IPS DF 6.9 (cell line): ENCODE measurements around the gene DCDC2C.

Experiments used
- DNase-seq: peaks from one replicate; pipeline ENCODE4 v3.0.0-alpha.2; 2013; ENCODE audit warnings: low read depth, low spot score
- H3K27ac ChIP-seq: one replicate; pipeline ENCODE4 v1.5.1; 2013; ENCODE audit warnings: low read length, control low read depth
- H3K27me3 ChIP-seq: 2 replicates; pipeline ENCODE4 v1.6.1; 2013; ENCODE audit warnings: mild to moderate bottlenecking, low read length; ENCODE audit not compliant: control insufficient read depth, insufficient read depth
- H3K36me3 ChIP-seq: 2 replicates; pipeline ENCODE4 v1.6.1; 2013; ENCODE audit warnings: low read length; ENCODE audit not compliant: control insufficient read depth, insufficient read depth
- H3K4me1 ChIP-seq: 2 replicates; pipeline ENCODE4 v1.6.1; 2013; ENCODE audit warnings: low read length; ENCODE audit not compliant: control insufficient read depth, insufficient read depth
- H3K4me3 ChIP-seq: 2 replicates; pipeline ENCODE4 v1.5.1; 2013; ENCODE audit warnings: mild to moderate bottlenecking, low read length
- H3K9me3 ChIP-seq: 2 replicates; pipeline ENCODE4 v1.6.1; 2013; ENCODE audit warnings: low read length, inconsistent platforms; ENCODE audit not compliant: control insufficient read depth, insufficient read depth
- WGBS: extraction: QIAGEN DNeasy Blood & Tissue Kit; methylation state at CpG from one replicate; pipeline ENCODE4 v1.1.7; 2013; ENCODE audit warnings: mixed read lengths, missing lambda C conversion rate; ENCODE audit not compliant: insufficient read length, insufficient coverage; 5-methylcytosine and 5-hydroxymethylcytosine counted together

Gene DCDC2C

DNA sequence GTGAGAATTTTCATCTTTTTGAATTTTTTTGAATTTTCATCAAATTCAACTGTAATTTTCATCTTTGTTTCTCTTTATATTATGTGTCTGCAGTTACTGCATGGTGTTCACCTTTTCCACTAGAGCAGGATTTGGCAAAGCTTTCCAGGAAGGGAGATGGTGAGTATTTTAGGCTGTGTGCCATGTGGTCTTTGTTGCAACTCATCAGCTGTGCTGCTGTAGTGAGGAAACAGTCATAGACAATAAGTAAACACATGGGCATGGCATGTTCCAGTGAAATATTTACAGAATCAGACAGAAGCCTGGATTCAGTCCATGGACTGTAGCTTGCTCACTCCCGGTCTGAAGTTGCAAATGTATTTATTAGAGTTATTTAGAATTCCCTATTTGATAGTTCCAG, 120.4 kb downstream of the DCDC2C start:
- WGBS, result no CpG with 5 or more reads among the region's 1 CpG

DNA sequence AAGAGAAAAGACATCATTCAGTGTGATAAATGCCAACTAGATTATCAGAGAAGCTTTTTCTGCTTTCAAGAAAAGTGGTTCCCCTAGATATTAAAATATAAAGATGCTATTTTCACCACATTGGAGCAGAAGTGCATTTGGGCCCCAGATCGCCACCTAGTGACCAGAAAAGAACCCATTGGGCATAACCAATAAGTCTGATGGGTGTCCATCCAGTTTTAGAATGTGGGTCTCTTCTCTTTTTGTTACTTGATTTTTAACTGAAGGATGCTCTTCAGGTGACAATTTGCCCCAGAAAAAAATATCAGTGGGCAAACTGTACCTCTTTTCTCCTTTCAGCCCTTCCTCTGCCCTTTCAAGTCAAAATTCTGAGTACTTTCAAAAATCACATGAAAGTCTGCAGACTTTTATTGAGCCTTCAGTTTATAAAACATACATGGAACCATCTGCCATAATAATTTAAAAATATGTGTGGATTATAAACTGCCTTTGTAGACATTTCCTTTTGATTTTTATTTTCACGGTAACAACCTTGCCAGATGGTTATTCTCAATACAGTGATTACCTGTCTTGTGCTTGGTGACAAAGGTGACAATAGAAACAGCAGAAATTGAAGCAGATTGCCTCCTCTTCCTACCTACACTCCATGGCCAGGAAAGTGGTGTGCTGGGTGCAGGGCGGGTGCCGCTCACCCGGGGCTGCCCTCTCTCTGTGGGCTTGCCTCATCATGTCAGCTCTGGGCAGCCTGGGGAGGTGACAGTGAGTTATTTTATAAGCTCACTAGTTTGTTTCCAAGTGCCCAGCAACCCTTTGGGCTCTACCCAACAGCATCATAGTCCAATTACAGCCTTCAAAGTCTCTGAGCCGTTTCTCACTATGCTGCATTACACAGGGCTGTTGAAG, 124.5 kb downstream of the DCDC2C start:
- Histone ChIP-seq H3K27ac (no peak overlapping the region), H3K4me3 (no peak overlapping the region), H3K36me3 (no peaks in the 10 kb centered on the region), H3K9me3 (no peaks in the 10 kb centered on the region), H3K27me3 (no peaks in the 10 kb centered on the region), H3K4me1 (no peaks in the 10 kb centered on the region)
- DNase-seq, result no peak
- WGBS, result no CpG with 5 or more reads among the region's 6 CpGs

More for the DNA sequence above, 120.4 kb downstream of the DCDC2C start:
- H3K27me3 ChIP-seq, result no peaks in the 10 kb centered on the region
- no peak for DNase-seq
- no peak overlapping the region for H3K27ac ChIP-seq
- H3K4me3 ChIP-seq, result no peak overlapping the region
- no peaks in the 10 kb centered on the region for H3K36me3 ChIP-seq
- no peaks in the 10 kb centered on the region for H3K9me3 ChIP-seq
- H3K4me1 ChIP-seq, result no peaks in the 10 kb centered on the region

DNA sequence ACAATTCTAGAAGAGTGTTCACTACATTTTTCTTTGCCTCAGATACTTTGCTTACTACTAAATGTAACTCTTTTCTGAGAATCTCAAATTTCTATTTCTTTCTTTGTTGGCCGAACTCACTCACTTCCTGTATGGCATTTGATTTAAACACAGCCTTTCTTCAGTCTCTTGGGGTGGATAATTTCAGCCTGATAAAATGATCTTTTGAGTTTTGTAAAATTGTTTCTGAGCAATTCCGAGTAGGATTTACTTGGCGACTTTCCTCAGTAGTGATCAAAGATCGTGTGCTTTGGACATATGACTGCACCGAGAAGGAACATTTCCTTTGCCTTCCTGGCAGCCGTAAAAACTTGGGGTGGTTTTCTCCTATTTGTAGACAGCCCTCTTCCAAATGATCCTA, 127.4 kb downstream of the DCDC2C start:
- Histone ChIP-seq H3K9me3 (no peaks in the 10 kb centered on the region), H3K36me3 (no peaks in the 10 kb centered on the region), H3K27ac (no peak overlapping the region), H3K4me1 (no peaks in the 10 kb centered on the region), H3K27me3 (no peaks in the 10 kb centered on the region), H3K4me3 (no peak overlapping the region)
- WGBS, result no CpG with 5 or more reads among the region's 6 CpGs
- no peak for DNase-seq

DNA sequence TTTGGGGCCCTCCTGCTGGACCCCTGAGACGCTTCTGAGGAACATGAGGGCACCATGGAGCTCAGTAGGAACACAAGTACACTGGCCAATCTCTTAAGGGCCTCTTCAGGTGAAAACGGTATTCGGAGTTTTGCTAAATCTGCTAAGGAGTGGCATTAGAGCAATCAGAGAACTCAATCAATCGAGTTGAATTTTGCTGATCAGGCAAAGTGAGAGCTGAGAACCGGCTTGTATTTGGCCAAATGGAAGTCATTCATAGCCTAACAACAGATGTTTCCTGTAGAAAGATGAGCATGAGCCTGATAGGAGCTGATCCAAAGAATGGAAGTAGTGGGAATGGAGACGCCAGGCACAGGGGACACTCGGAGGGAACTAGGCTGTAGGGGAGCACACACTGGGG, 133.7 kb downstream of the DCDC2C start:
- Histone ChIP-seq H3K36me3 (no peaks in the 10 kb centered on the region), H3K27ac (no peak overlapping the region), H3K9me3 (no peaks in the 10 kb centered on the region), H3K27me3 (no peaks in the 10 kb centered on the region), H3K4me1 (no peaks in the 10 kb centered on the region), H3K4me3 (no peak overlapping the region)
- WGBS, result no CpG with 5 or more reads among the region's 7 CpGs
- DNase-seq, result no peak

DNA sequence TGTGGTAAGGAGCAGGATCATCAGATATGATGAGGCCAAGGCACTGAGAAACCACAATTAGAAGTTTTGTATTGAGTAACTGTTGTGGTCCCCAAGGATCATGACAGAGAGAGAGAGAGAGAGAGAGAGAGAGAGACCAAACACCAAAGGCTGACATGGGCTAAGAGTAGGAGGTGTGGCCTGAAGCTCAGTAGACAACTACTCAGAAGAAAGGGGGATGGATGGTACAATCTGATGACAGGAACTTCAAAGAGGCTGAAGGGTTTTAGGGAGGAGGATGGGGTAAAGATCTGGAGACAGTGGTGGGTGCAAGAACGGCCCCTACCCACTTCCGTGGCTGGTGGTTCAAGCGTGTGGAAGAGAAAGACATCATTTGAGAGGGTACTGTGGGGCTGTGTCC, 135.0 kb downstream of the DCDC2C start:
- no peaks in the 10 kb centered on the region for H3K4me1 ChIP-seq
- no peak for DNase-seq
- WGBS, result no CpG with 5 or more reads among the region's 3 CpGs
- H3K4me3 ChIP-seq, result no peak overlapping the region
- no peak overlapping the region for H3K27ac ChIP-seq
- no peaks in the 10 kb centered on the region for H3K9me3 ChIP-seq
- no peaks in the 10 kb centered on the region for H3K27me3 ChIP-seq
- H3K36me3 ChIP-seq, result no peaks in the 10 kb centered on the region

DNA sequence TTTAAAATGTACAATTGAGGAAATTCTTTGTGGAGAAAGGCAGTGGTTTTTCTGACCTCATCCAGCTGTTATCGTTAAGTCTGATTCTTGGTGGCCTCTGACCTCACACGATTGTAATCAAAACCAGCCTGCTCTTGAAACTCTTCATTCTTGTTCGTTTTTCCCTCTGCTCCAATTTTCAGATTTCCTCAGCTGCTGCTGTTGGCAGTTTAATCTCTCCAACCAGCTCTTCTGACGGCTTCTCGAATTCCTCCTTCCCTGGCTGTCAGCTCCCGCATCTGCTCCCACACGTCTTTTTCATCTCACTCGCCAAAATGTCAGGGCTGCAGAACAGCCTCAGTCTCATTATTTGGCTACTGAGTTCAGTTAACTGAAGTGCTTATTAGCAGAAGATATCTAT, 136.1 kb downstream of the DCDC2C start:
- Histone ChIP-seq H3K27me3 (no peaks in the 10 kb centered on the region), H3K27ac (no peak overlapping the region), H3K9me3 (no peaks in the 10 kb centered on the region), H3K4me3 (no peak overlapping the region), H3K36me3 (no peaks in the 10 kb centered on the region), H3K4me1 (no peaks in the 10 kb centered on the region)
- no CpG with 5 or more reads among the region's 8 CpGs for WGBS
- no peak for DNase-seq

DNA sequence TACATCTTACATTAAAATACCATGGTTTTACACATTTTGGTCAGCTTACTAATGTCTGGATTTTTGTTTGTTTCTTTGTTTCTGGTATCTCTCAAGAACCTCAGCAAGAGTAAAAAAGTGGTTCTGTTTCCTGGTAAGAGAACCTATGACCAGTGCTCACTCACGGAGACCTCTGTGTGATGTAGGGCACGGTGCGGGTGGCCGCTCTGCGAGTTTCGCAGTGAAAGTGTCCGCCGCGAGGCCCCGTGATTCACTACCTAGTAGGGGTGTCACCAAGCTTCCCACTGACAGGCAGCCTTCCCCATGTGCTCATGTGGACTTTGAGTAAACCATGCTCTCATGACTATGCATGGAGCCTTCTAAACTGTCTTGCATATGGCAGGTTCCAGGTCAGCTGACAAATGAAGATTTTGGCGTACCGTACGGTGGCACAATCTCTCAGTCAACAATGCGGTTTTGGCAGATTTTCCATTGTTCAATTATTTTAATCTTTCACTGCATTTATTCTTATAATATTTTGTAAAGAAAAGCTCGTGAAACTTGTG, 137.3 kb downstream of the DCDC2C start:
- no CpG with 5 or more reads among the region's 15 CpGs for WGBS
- Histone ChIP-seq H3K36me3 (no peaks in the 10 kb centered on the region), H3K9me3 (no peaks in the 10 kb centered on the region), H3K27ac (no peak overlapping the region), H3K4me1 (no peaks in the 10 kb centered on the region), H3K4me3 (no peak overlapping the region), H3K27me3 (no peaks in the 10 kb centered on the region)
- no peak for DNase-seq

DNA sequence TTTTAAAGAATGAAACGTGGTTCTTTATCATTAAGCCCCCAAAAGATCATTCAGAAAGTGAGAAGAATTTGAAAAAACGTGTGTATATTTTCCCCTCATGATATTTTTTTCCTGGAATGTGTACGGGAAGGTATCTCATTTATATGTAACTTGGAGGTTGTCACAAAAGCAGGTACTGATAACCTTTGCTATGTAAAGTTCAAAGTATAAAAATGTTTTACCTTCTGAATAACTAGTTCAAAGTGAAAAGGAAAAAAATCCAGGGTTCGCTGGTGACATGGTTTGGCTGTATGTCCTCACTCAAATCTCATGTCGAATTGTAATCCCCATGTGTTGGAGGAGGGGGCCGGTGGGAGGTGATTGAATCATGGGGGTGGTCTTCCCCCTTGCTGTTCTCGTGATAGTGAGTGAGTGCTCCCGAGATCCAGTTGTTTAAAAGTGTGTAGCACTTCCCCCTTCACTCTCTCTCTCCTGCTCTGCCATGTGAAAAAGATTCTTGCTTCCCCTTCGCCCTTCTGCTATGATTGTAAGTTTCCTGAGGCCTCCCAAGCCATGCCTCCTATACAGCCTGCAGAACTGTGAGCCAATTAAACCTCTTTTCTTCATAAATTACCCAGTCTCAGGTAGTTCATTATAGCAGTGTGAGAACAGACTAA, 144.2 kb downstream of the DCDC2C start:
- no peaks in the 10 kb centered on the region for H3K36me3 ChIP-seq
- H3K4me3 ChIP-seq, result no peak overlapping the region
- H3K27ac ChIP-seq, result no peak overlapping the region
- H3K27me3 ChIP-seq, result no peaks in the 10 kb centered on the region
- no peak for DNase-seq
- H3K4me1 ChIP-seq, result no peaks in the 10 kb centered on the region
- H3K9me3 ChIP-seq, result no peaks in the 10 kb centered on the region; the same call in 1 of the 2 replicates
- no CpG with 5 or more reads among the region's 9 CpGs for WGBS

DNA sequence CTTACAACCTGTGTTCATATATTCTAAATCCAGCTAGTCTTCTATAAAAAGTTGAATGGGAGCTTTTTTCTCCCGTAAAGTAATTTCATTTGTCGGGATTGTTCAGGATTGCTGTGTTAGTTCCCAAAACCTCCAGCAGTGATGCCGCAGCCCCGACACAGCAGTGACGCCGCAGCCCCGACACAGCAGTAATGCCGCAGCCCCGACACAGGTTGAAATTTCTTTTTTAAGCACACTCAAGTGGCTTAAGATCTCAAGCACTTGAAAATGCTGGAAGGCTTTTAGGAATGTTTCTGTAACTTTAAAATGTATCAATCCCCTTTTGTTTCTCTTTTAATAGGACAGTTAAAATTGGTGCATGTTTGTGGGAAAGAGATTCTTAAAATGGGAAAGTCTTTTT, 145.4 kb downstream of the DCDC2C start:
- Histone ChIP-seq H3K9me3 (no peaks in the 10 kb centered on the region; the same call in 1 of the 2 replicates), H3K27me3 (no peaks in the 10 kb centered on the region), H3K36me3 (no peaks in the 10 kb centered on the region), H3K27ac (no peak overlapping the region), H3K4me3 (no peak overlapping the region), H3K4me1 (no peaks in the 10 kb centered on the region)
- WGBS, result no CpG with 5 or more reads among the region's 9 CpGs
- DNase-seq, result no peak

DNA sequence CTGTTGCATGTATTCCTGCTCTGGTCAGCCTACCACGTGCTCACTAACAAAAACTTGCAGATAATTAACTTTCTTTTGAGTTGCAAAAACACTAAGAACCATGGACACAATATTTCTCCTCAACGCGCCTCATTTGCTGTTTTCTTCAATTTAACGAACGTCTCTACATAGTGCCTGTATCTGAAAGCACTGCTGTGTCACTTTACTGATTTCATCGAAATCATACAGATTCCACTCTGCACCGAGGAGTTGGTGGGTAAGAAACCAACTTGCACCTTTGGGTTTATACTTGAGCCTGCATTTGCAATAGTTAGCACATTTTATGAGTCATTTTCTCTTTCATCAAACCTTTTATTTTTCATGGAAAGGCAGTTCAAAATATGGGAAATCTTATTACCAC, 145.8 kb downstream of the DCDC2C start:
- Histone ChIP-seq H3K36me3 (no peaks in the 10 kb centered on the region), H3K27ac (no peak overlapping the region), H3K27me3 (no peaks in the 10 kb centered on the region), H3K4me3 (no peak overlapping the region), H3K9me3 (no peaks in the 10 kb centered on the region; the same call in 1 of the 2 replicates), H3K4me1 (no peaks in the 10 kb centered on the region)
- no peak for DNase-seq
- no CpG with 5 or more reads among the region's 7 CpGs for WGBS
